SIG-M5 treated with dmso at 0.1 percent for 504 hours (cell line): ENCODE measurements around the gene XPOT.

ENCODE experiments used
- DNase-seq: peaks from one replicate; lab custom pipeline; 2025; ENCODE audit not compliant: unreplicated experiment; lab: John Stamatoyannopoulos, UW

XPOT gene

GRCh38 chr12:64413884-64414283 is 9.7 kb downstream of the XPOT start:
- DNase-seq = no peak

GRCh38 chr12:64418209-64418608 is 14.0 kb downstream of the XPOT start:
- no peak for DNase-seq

- DNase-seq = no peak
These were observed 15.5 kb downstream of the XPOT start for GRCh38 chr12:64419696-64420095.

DNA sequence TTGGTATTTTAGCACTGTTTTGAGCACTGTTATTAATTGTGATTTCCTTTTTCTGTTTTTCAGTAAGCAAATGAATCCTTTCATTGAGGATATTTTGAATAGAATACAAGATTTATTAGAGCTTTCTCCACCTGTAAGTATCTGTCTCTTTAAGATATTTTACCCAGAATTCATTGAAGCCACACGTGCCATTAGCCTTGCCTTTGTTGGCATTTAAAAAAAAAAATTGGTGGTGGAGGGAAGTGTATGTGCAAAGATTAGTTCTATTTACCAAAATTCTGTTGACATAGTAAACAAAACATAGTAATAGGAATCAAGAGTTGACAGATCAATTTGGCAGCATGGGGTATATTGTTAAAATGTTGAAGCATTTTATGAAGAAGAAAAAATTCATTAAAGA is 23.8 kb downstream of the XPOT start:
- no peak for DNase-seq

- no peak for DNase-seq
These were observed 24.8 kb downstream of the XPOT start for GRCh38 chr12:64428956-64429355.

- no peak for DNase-seq
These were observed 26.7 kb downstream of the XPOT start for GRCh38 chr12:64430886-64431285.

DNA sequence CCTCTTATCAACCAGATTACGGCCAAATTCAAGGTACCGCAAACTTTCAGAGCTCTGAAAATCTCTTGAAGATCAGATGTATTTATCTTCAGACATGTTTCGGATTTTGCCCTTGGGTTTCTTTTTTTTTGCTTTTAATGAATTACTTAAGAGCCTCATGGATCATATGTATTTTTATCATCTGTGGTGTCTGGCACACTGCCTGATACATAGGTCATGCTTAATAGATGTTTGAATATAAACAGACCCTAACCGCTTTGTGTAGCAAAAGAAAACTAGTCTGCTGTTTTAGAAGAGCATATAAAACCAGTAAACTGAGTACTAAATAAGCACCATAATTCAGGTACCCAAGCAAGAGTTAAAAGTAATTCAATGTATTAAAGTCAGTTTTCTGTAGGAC is 27.6 kb downstream of the XPOT start:
- no peak for DNase-seq

GRCh38 chr12:64433915-64434314 is 29.7 kb downstream of the XPOT start:
- no peak for DNase-seq

DNA sequence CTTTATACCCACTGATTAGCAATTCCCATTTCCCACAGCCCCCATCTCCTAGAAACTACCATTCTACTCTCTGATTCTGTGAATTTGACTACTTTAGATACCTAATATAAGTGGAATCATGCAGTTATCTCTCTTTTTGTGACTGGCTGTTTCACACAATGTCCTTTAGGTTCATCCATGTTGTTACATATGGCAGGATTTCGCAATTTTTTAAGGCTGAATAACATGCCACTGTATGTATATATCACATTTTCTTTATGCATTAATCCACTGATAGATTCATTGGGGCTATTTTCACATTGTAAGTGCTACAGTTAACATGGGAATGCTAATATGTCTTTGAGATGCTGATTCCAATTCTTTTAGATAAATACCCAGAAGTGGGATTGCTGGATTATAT is 35.9 kb downstream of the XPOT start:
- no peak for DNase-seq

DNA sequence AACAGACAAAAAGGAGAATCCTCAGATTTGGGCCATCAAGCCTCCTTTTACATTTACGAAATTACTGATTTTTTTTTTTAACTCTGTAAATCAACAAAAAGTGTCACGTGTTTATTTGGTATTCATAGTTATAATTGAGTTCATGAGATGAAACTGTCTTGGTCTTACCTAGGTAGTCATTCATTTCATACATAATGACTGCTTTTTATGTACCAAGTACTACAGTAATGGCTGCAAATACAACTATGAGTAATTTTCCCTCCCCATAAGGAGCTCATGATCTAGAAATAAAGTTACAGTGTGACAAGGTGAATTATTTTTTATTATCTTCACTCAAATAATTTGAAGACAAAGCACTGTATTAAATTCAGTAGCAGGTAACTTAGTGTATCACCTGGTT is 41.3 kb downstream of the XPOT start:
- DNase-seq = no peak

- DNase-seq = no peak
These were observed 42.1 kb downstream of the XPOT start for GRCh38 chr12:64446295-64446694.

DNA sequence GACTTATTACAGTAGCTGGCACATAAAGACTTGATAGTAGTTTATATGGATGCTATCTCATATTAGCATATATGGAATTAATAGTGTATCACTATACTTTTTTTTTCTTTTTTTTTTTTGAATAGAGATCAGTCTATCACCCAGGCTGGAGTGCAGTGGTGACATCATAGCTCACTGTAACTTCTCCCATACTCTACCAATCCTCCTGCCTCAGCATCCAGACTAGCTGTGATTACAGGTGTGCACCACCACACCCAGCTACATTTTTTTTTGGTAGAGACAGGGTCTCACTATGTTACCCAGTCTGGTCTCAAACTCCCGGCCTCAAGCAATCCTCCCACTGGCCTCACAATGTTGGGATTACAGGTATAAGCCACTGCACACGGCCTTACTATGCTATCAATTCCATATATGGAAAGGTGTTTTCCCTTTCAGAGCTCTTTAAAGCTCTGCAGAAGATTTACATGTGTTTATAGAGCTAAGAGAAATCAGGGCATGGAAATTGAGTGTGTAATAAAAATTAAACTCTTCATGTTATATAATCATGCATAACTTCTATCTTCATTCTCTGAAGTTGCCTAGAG is 46.0 kb downstream of the XPOT start:
- DNase-seq = no peak

DNA sequence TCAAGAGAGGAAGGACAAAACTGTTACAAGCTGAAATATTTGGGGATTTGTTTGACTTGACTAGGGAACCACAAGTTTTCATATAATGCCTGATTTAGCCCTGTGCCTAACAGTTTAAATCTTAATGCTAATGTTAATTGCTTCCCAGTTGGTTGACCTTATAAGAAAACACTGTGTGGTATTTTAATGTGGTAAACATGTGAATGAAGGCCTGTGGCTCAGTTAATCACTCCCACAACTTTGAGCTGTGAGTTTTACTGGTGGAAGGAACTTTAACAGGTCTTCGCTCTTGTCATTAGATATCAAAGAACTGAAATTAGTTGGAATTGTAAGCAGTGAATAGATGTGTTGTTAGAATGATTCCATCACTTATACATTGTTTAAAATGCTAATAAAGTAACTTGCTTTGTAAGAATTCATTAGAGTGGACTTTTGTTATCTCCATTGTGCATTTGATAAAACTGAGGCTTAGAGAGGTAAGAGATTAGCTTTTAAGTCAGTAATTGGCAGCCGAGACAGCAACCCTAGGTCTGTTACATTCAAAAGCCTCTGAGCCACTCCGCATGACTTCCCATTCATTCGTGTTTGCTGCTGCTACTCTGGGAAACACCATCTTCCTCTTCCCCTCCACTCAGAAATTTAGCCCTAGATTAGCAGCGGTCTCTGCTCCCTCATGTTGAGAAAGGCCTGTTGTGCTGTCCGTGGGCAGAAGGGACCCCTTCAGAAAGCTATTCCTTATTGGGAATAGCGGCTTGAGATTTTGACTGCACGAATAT is 46.7 kb downstream of the XPOT start:
- peak; percentile 79 for DNase-seq

- DNase-seq = peak; percentile 67
These were observed 47.7 kb downstream of the XPOT start, which contains the start of gene TBK1 for GRCh38 chr12:64451687-64452558. Gene TBK1 (plus strand): TSS chr12:64452120. CDS start chr12:64455871, 3,751 bp downstream.

DNA sequence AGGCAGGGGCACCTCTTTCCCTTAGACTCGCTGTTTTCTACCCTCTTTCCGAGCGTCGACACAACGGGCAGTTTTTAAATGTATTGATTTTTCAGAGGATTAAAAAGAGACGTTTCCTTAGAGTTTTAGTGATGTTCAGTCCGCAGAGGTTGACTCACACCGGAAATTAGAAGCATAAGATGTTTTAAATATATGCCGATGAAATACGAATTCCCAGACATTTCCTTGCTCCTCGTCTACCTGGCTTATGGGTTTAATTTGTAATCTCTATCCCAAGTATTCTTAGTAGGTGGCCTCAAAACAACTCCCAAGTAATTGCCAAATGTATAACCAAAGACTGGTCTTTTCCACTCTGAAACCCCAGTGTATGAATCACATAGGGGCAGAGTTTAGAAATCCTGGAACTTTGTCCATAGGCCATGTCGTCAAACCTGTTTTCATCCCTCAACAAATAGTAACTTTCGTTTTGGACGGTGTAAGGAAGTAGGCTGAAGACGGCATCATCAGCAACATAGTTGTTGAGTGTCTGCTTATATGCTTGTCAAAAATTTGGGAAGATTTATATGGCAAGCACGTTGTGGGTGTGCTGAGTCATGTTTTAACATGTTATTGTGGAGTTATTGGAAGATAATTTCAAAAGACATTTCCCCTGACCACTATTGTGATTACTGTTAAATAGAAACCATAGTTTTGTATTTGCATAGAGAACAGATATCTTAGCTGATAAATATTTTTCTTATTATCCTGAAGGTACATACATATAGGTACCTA is 48.6 kb downstream of the XPOT start:
- DNase-seq = peak; percentile 82

GRCh38 chr12:64455506-64455905 is 51.3 kb downstream of the XPOT start:
- DNase-seq = no peak

- no peak for DNase-seq
These were observed 51.9 kb downstream of the XPOT start for GRCh38 chr12:64456119-64456518.

GRCh38 chr12:64457032-64457431 is 52.8 kb downstream of the XPOT start:
- peak; percentile 50 for DNase-seq

- no peak for DNase-seq
These were observed 53.3 kb downstream of the XPOT start for GRCh38 chr12:64457466-64457865.

GRCh38 chr12:64457923-64458322 is 53.7 kb downstream of the XPOT start:
- no peak for DNase-seq

- DNase-seq = no peak
These were observed 55.3 kb downstream of the XPOT start for GRCh38 chr12:64459394-64459891.
